Measurements from ENCODE around the gene NDUFA11. TPM values are rescaled to one million over a fixed set of nuclear protein-coding genes. Genes with fewer than 3 reads are reported as not detected.

The NDUFA11 gene
- total RNA-seq, 4 donors from 2014 or later = 80.9 to 245 (median 174) TPM

GRCh38 chr19:5893907-5894703 lies 9.5 kb downstream of the NDUFA11 start:
- peaks cover 32% of the 10 kb centered on the region for H3K4me1 ChIP-seq
- H3K27ac ChIP-seq = no peak overlapping the region
- peaks cover 9% of the 10 kb centered on the region for H3K27me3 ChIP-seq
- no peak for DNase-seq (ENCODE audit: low spot score in 2 of 2)
- H3K36me3 ChIP-seq = peaks cover 29% of the 10 kb centered on the region
- H3K9me3 ChIP-seq = no peaks in the 10 kb centered on the region
- TF ChIP-seq CTCF (IDR thresholded peaks at IDR 0.05) (no peak), EP300 (IDR thresholded peaks at IDR 0.05) (no peak), POLR2A (IDR thresholded peaks at IDR 0.05) (no peak), POLR2AphosphoS5 (IDR thresholded peaks at IDR 0.05) (no peak)
- H3K4me3 ChIP-seq = no peak overlapping the region
- 42% methylated on average over 16 of the region's 28 CpGs for WGBS

GRCh38 chr19:5893296-5893903 lies 10.2 kb downstream of the NDUFA11 start:
- Histone ChIP-seq H3K27me3 (peaks cover 9% of the 10 kb centered on the region), H3K27ac (no peak overlapping the region), H3K36me3 (peaks cover 29% of the 10 kb centered on the region), H3K4me1 (peaks cover 32% of the 10 kb centered on the region), H3K9me3 (no peaks in the 10 kb centered on the region), H3K4me3 (no peak overlapping the region)
- 48% methylated on average over 10 of the region's 13 CpGs for WGBS
- no peak for DNase-seq (ENCODE audit: low spot score in 2 of 2)
- TF ChIP-seq CTCF (IDR thresholded peaks at IDR 0.05) (no peak), POLR2A (IDR thresholded peaks at IDR 0.05) (no peak), POLR2AphosphoS5 (IDR thresholded peaks at IDR 0.05) (no peak), EP300 (IDR thresholded peaks at IDR 0.05) (no peak)

- 60% methylated on average over 14 of the region's 15 CpGs for WGBS
- no peaks in the 10 kb centered on the region for H3K9me3 ChIP-seq
- no peak overlapping the region for H3K27ac ChIP-seq
- no peak for DNase-seq (ENCODE audit: low spot score in 2 of 2)
- H3K27me3 ChIP-seq = peaks cover 9% of the 10 kb centered on the region
- H3K4me1 ChIP-seq = peaks cover 32% of the 10 kb centered on the region
- no peak for TF ChIP-seq CTCF (IDR thresholded peaks at IDR 0.05)
- no peak for TF ChIP-seq POLR2A (IDR thresholded peaks at IDR 0.05)
- TF ChIP-seq EP300 (IDR thresholded peaks at IDR 0.05) = no peak
- no peak for TF ChIP-seq POLR2AphosphoS5 (IDR thresholded peaks at IDR 0.05)
- peaks cover 29% of the 10 kb centered on the region for H3K36me3 ChIP-seq
- no peak overlapping the region for H3K4me3 ChIP-seq
Observed at GRCh38 chr19:5892772-5893275, 10.8 kb downstream of the NDUFA11 start.

- WGBS = 9% methylated on average over 39 of the region's 48 CpGs
- Histone ChIP-seq H3K4me1 (peaks cover 32% of the 10 kb centered on the region), H3K4me3 (no peak overlapping the region), H3K36me3 (peaks cover 26% of the 10 kb centered on the region), H3K9me3 (no peaks in the 10 kb centered on the region), H3K27me3 (peaks cover 9% of the 10 kb centered on the region), H3K27ac (no peak overlapping the region)
- no peak for DNase-seq (ENCODE audit: low spot score in 2 of 2)
- TF ChIP-seq CTCF (IDR thresholded peaks at IDR 0.05) = peak in 1 of 2 donors; percentile 66
- TF ChIP-seq POLR2A (IDR thresholded peaks at IDR 0.05) = no peak
Observed at GRCh38 chr19:5891938-5892771, 11.4 kb downstream of the NDUFA11 start.

All from suprapubic skin (tissue), 4 donors.